GM18517 (cell line): ENCODE measurements around the gene CISD3.

Experiments used
- ATAC-seq: cut with Tn5 transposase; IDR thresholded peaks from one replicate; pipeline ENCODE4 v1.9.1; 2021; ENCODE audit warnings: mild to moderate bottlenecking, moderate library complexity; ENCODE audit not compliant: unreplicated experiment

The CISD3 gene

GRCh38 chr17:38727736-38728135 lies 2.4 kb upstream of the CISD3 start:
- ATAC-seq, result no peak

GRCh38 chr17:38728290-38728831 lies 1.8 kb upstream of the CISD3 start:
- ATAC-seq, result no peak

- no peak for ATAC-seq
Measured at GRCh38 chr17:38729368-38729885, 714 bp upstream of the CISD3 start.

GRCh38 chr17:38730526-38731379 lies 612 bp downstream of the CISD3 start:
- no peak for ATAC-seq

- no peak for ATAC-seq
Measured at GRCh38 chr17:38731526-38732294, 1.6 kb downstream of the CISD3 start.

- ATAC-seq, result no peak
Measured at GRCh38 chr17:38732376-38733281, 2.5 kb downstream of the CISD3 start.

- no peak for ATAC-seq
Measured at GRCh38 chr17:38733282-38733981, 3.3 kb downstream of the CISD3 start.

GRCh38 chr17:38733982-38734973 lies 4.1 kb downstream of the CISD3 start:
- ATAC-seq, result no peak

GRCh38 chr17:38735161-38735997 lies 5.2 kb downstream of the CISD3 start:
- ATAC-seq, result no peak

DNA sequence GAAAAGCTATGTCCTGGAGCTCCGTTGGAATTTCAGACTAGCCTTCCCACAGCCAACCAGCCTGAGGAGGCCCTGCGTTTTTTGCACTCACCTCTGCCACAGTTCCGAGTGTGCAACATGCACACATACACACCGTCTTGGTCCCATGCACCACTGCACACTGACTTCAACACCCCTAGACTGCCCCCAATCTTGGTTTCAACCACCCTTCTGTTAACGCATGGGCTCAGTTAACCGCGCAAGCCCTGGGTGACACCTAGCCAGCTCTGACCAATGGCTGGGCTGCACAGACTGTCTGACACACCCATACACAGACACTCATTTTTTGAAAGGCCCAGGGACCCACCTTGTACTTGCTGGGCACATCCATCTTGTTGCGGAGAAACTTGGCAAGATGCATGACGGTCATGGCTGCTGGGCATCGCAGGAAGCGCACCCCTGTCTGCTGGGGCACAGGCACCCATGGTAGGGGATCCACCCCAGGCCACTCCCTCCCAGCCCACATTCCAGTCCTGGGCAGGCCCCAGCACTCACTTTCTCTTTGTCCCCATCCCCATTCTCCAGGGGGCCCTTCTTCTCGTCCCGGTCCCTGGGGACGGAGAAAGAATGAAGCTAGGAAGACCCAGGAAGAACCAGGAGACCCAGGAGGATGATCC lies 8.0 kb downstream of the CISD3 start:
- ATAC-seq, result no peak

GRCh38 chr17:38738686-38739085 lies 8.5 kb downstream of the CISD3 start:
- ATAC-seq, result no peak

GRCh38 chr17:38739305-38739704 lies 9.2 kb downstream of the CISD3 start:
- ATAC-seq, result no peak

DNA sequence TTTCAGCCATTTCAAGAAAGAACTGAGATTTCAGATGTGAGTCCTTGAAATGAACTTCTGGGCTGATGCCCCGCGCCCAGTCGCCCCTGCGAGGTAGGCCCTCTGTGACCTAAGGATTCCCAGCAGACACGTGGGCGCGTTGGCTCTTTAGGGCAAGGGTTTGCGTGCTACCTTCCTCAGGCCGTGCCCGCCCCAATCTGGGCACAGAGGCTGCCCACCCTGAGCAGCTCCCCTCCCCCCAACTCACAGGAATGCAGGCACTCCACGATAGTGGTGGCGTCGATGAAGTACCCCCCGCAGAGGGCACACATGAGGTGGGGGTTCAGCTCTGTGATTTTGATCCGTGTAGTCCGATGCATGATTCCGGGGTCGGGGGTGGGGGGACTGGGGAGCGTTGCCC lies 9.9 kb downstream of the CISD3 start:
- no peak for ATAC-seq

DNA sequence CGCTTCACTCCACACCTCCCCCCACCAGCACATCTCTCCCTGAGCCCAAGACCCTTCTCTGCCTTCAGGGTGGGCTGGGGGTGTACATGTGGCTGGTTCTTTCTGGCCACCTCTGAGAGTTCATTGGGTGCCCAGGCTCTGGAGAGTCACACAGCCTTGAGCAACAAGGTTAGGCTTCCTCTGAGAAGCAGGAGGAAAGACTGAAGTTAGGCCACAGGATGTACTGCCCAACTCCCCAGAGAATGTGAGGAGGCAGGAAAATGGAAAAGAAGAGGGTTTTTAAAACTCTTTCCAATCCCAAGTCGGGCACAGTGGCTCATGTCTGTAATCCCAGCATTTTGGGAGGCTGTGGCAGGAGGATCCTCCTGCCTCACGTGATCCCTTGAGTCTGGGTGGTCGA lies 10.7 kb downstream of the CISD3 start:
- ATAC-seq, result no peak

- no peak for ATAC-seq
Measured at GRCh38 chr17:38741461-38741860, 11.3 kb downstream of the CISD3 start.

GRCh38 chr17:38741921-38742410 lies 11.8 kb downstream of the CISD3 start:
- ATAC-seq, result no peak
